C4-2B (cell line): ENCODE measurements around the gene ANKRD55.

Experiments
- CTCF ChIP-seq: fragments of 450-650 bp; conservative IDR thresholded peaks from 2 replicates; pipeline ENCODE4 v1.5.1; 2017; ENCODE audit warnings: mild to moderate bottlenecking
- ZFX ChIP-seq: fragments of 450-650 bp; IDR thresholded peaks from 2 replicates; pipeline ENCODE4 v1.6.1; 2017

GRCh38 chr5:56264417-56265025 is 31.4 kb upstream of the ANKRD55 start:
- TF ChIP-seq CTCF, result peak; percentile 88
- TF ChIP-seq ZFX, result no peak
